Smooth muscle cell (in vitro differentiated cells): ENCODE results near the gene GDAP1L1. TPM values are rescaled to one million over a fixed set of nuclear protein-coding genes. Genes with fewer than 3 reads are reported as not detected.

Experiments
- DNase-seq: peaks from one replicate; lab custom pipeline; 2025; ENCODE audit not compliant: unreplicated experiment; lab: John Stamatoyannopoulos, UW
- H2AFZ ChIP-seq: fragments of 200-600 bp; sonication (generic); 2 replicates; pipeline ENCODE4 v1.6.0; 2016; ENCODE audit warnings: antibody characterized with exemption, low read depth, mild to moderate bottlenecking
- H3F3A ChIP-seq: fragments of 200-600 bp; sonication (generic); 2 replicates; pipeline ENCODE4 v1.6.0; 2017; ENCODE audit warnings: antibody characterized with exemption, low read depth
- H3K27ac ChIP-seq: fragments of 200-600 bp; sonication (generic); 2 replicates; pipeline ENCODE4 v1.5.1; 2016; ENCODE audit warnings: low read depth, mild to moderate bottlenecking
- H3K27me3 ChIP-seq: fragments of 200-600 bp; sonication (generic); 2 replicates; pipeline ENCODE4 v1.6.1; 2016; ENCODE audit warnings: low read depth, mild to moderate bottlenecking
- H3K36me3 ChIP-seq: fragments of 200-600 bp; sonication (generic); 2 replicates; pipeline ENCODE4 v1.5.1; 2016; ENCODE audit warnings: low read depth
- H3K4me1 ChIP-seq: fragments of 200-600 bp; sonication (generic); 2 replicates; pipeline ENCODE4 v1.5.1; 2016; ENCODE audit warnings: low read depth
- H3K4me2 ChIP-seq: fragments of 200-600 bp; sonication (generic); 2 replicates; pipeline ENCODE4 v1.6.0; 2016; ENCODE audit warnings: mild to moderate bottlenecking
- H3K4me3 ChIP-seq: fragments of 200-600 bp; sonication (generic); 2 replicates; pipeline ENCODE4 v1.5.1; 2016; ENCODE audit warnings: mild to moderate bottlenecking
- H3K79me2 ChIP-seq: fragments of 200-600 bp; sonication (generic); 2 replicates; pipeline ENCODE4 v1.6.0; 2016; ENCODE audit warnings: low read depth, mild to moderate bottlenecking
- H3K9ac ChIP-seq: fragments of 200-600 bp; sonication (generic); 2 replicates; pipeline ENCODE4 v1.6.0; 2016; ENCODE audit warnings: low read depth
- H3K9me3 ChIP-seq: fragments of 200-600 bp; sonication (generic); replicated peaks from 2 replicates; pipeline ENCODE4 v1.5.1; 2016; ENCODE audit warnings: low read depth
- H4K20me1 ChIP-seq: fragments of 200-600 bp; sonication (generic); 2 replicates; pipeline ENCODE4 v1.6.0; 2016; ENCODE audit warnings: low read depth
- CTCF ChIP-seq: fragments of 200-600 bp; sonication (generic); IDR thresholded peaks from 2 replicates; pipeline ENCODE4 v1.5.1; 2017; ENCODE audit warnings: borderline replicate concordance, mild to moderate bottlenecking, antibody characterized with exemption; ENCODE audit not compliant: insufficient read depth, poor library complexity, severe bottlenecking
- WGBS: methylation state at CpG from one replicate; pipeline ENCODE4 v1.1.7; 2016; ENCODE audit warnings: low lambda C conversion rate; 5-methylcytosine and 5-hydroxymethylcytosine counted together
- polyA plus RNA-seq: library from polyadenylated mRNA; unstranded; fragments of >200 nt; fragmentation: Nextera tagmentation; extraction: Ambion mirVana; gene quantifications from 2 replicates; pipeline ENCODE4 v1.2.1, GENCODE V29; 2016
- total RNA-seq: library from RNA; depleted of rRNA; stranded (reverse); fragments of >200 nt; gene quantifications from 2 replicates; pipeline ENCODE4 v1.2.3, GENCODE V29; 2014

GDAP1L1 gene
- total and polyA plus RNA-seq, 2 experiments from 2014 or later, result not detected

- no peak overlapping the region for H3K27ac ChIP-seq
- 93% methylated on average over 2 of the region's 2 CpGs for WGBS
- DNase-seq, result no peak
- no peaks in the 10 kb centered on the region for H3K79me2 ChIP-seq
- H2AFZ ChIP-seq, result no peak overlapping the region
- H3K9me3 ChIP-seq, result no peaks in the 10 kb centered on the region
- H3K27me3 ChIP-seq, result peaks cover 7% of the 10 kb centered on the region
- no peaks in the 10 kb centered on the region for H3K4me1 ChIP-seq
- H3K4me3 ChIP-seq, result no peak overlapping the region
- H4K20me1 ChIP-seq, result no peaks in the 10 kb centered on the region
- H3K4me2 ChIP-seq, result no peak overlapping the region
- no peaks in the 10 kb centered on the region for H3K36me3 ChIP-seq
- TF ChIP-seq CTCF, result no peak
- H3F3A ChIP-seq, result no peaks in the 10 kb centered on the region
- no peak overlapping the region for H3K9ac ChIP-seq
Measured at GRCh38 chr20:44241796-44242195, 5.3 kb upstream of the GDAP1L1 start.

- H3F3A ChIP-seq, result no peaks in the 10 kb centered on the region
- H3K4me3 ChIP-seq, result no peak overlapping the region
- no peak overlapping the region for H3K27ac ChIP-seq
- peaks cover 2% of the 10 kb centered on the region for H3K4me1 ChIP-seq
- H3K27me3 ChIP-seq, result peaks cover 21% of the 10 kb centered on the region
- no peak overlapping the region for H3K4me2 ChIP-seq
- no peaks in the 10 kb centered on the region for H3K36me3 ChIP-seq
- H3K79me2 ChIP-seq, result no peaks in the 10 kb centered on the region
- 74% methylated on average over 4 of the region's 4 CpGs for WGBS
- peaks cover 15% of the 10 kb centered on the region for H4K20me1 ChIP-seq
- H2AFZ ChIP-seq, result no peak overlapping the region
- DNase-seq, result no peak
- TF ChIP-seq CTCF, result no peak
- H3K9ac ChIP-seq, result no peak overlapping the region
- H3K9me3 ChIP-seq, result no peaks in the 10 kb centered on the region
Measured at GRCh38 chr20:44245977-44246376, 1.1 kb upstream of the GDAP1L1 start.

GRCh38 chr20:44247586-44248409 lies 690 bp downstream of the GDAP1L1 start:
- Histone ChIP-seq H3F3A (no peaks in the 10 kb centered on the region), H3K9ac (no peak overlapping the region), H3K36me3 (no peaks in the 10 kb centered on the region), H2AFZ (no peak overlapping the region), H3K4me3 (peak overlapping the region; percentile 42), H3K79me2 (no peaks in the 10 kb centered on the region), H4K20me1 (peaks cover 15% of the 10 kb centered on the region), H3K4me2 (peak overlapping the region; percentile 84), H3K4me1 (peaks cover 2% of the 10 kb centered on the region), H3K27me3 (peaks cover 21% of the 10 kb centered on the region), H3K9me3 (no peaks in the 10 kb centered on the region), H3K27ac (no peak overlapping the region)
- TF ChIP-seq CTCF, result peak; percentile 54
- WGBS, result 2% methylated on average over 28 of the region's 31 CpGs
- DNase-seq, result peak; percentile 9

- Histone ChIP-seq H3F3A (no peaks in the 10 kb centered on the region), H3K4me3 (no peak overlapping the region), H3K9me3 (no peaks in the 10 kb centered on the region), H2AFZ (no peak overlapping the region), H3K27me3 (peaks cover 21% of the 10 kb centered on the region), H3K9ac (no peak overlapping the region), H4K20me1 (peaks cover 15% of the 10 kb centered on the region), H3K36me3 (no peaks in the 10 kb centered on the region), H3K4me1 (peaks cover 2% of the 10 kb centered on the region), H3K27ac (no peak overlapping the region), H3K4me2 (no peak overlapping the region), H3K79me2 (no peaks in the 10 kb centered on the region)
- WGBS, result 42% methylated on average over 3 of the region's 3 CpGs
- no peak for TF ChIP-seq CTCF
- no peak for DNase-seq
Measured at GRCh38 chr20:44248410-44248759, 1.3 kb downstream of the GDAP1L1 start.
